GM12878 (cell line): ENCODE results near the gene TRIM56.

Experiments used
- BHLHE40 ChIP-seq, 2 experiments: fragments of 450-650 bp in 1 of 2; IDR thresholded peaks; 2 replicates each; pipeline ENCODE4 v1.6.1; 2011 to 2017; ENCODE audit warnings: low read depth in 2 of 2, borderline replicate concordance in 1 of 2, improper control_type of control experiment in 1 of 2, low read length in 1 of 2, mild to moderate bottlenecking in 1 of 2
- CBFB ChIP-seq: IDR thresholded peaks from 2 replicates; pipeline ENCODE4 v1.6.1; 2016; ENCODE audit warnings: antibody characterized with exemption, low read depth
- EGR1 ChIP-seq, 2 experiments: IDR thresholded peaks; 1 replicate in 1 of 2; 2 replicates in 1 of 2; pipeline ENCODE4 v1.6.1; 2011 to 2012; ENCODE audit warnings: low read depth in 2 of 2, low read length in 2 of 2, borderline replicate concordance in 1 of 2, mild to moderate bottlenecking in 1 of 2, moderate library complexity in 1 of 2
- FOS ChIP-seq: IDR thresholded peaks from 3 replicates; pipeline ENCODE4 v1.6.1; 2011; ENCODE audit warnings: borderline replicate concordance; ENCODE audit not compliant: insufficient read length; ENCODE audit errors: extremely low read depth
- JUNB ChIP-seq: IDR thresholded peaks from 2 replicates; pipeline ENCODE4 v1.6.1; 2016; ENCODE audit warnings: antibody characterized with exemption, mild to moderate bottlenecking
- POLR2AphosphoS5 ChIP-seq: IDR thresholded peaks from 2 replicates; pipeline ENCODE4 v1.6.1; 2011; ENCODE audit warnings: mild to moderate bottlenecking, low read length, inconsistent platforms
- SUZ12 ChIP-seq: fragments of 200-600 bp; sonication (generic); IDR thresholded peaks from one replicate; pipeline ENCODE4 v1.6.1; 2018; ENCODE audit warnings: antibody characterized with exemption, mild to moderate bottlenecking; ENCODE audit not compliant: unreplicated experiment
- TAF1 ChIP-seq: IDR thresholded peaks from 2 replicates; pipeline ENCODE4 v1.6.1; 2011; ENCODE audit warnings: mild to moderate bottlenecking, low read depth, low read length, borderline replicate concordance
- ZNF592 ChIP-seq: fragments of 450-650 bp; IDR thresholded peaks from 2 replicates; pipeline ENCODE4 v1.6.1; 2017; ENCODE audit warnings: mild to moderate bottlenecking, moderate library complexity
- TF ChIP-seq, protein P1 (sequence below): IDR thresholded peaks from 2 replicates; pipeline ENCODE4 v1.6.1; 2012; ENCODE audit warnings: low read depth, low read length, improper control_type of control experiment
- TF ChIP-seq, protein P2 (sequence below), 3 experiments: IDR thresholded peaks in 2 of 3; conservative IDR thresholded peaks in 1 of 3; 2 replicates each; pipeline ENCODE4 v1.5.1; 2011; ENCODE audit warnings: low read depth in 3 of 3, low read length in 3 of 3, mild to moderate bottlenecking in 3 of 3, control low read depth in 2 of 3, moderate library complexity in 2 of 3, inconsistent platforms in 1 of 3, mixed read lengths in 1 of 3; ENCODE audit not compliant: control insufficient read depth in 2 of 3, insufficient read depth in 1 of 3; ENCODE audit errors: extremely low read depth in 1 of 3
- TF ChIP-seq, protein P3 (sequence below): IDR thresholded peaks from 2 replicates; pipeline ENCODE4 v1.6.1; 2011; ENCODE audit warnings: low read depth, low read length, improper control_type of control experiment, borderline replicate concordance

- TF ChIP-seq BHLHE40 (IDR thresholded peaks at IDR 0.05; ENCODE audit: borderline replicate concordance in 1 of 2, low read depth in 2 of 2, low read length in 1 of 2) (no peak), FOS (no peak), CBFB (no peak), SUZ12 (no peak), JUNB (no peak), EGR1 (IDR thresholded peaks at IDR 0.05; ENCODE audit: borderline replicate concordance in 1 of 2, low read depth in 2 of 2, low read length in 2 of 2) (no peak), POLR2AphosphoS5 (no peak), ZNF592 (no peak), TAF1 (no peak)
- TF ChIP-seq, protein P1, sequence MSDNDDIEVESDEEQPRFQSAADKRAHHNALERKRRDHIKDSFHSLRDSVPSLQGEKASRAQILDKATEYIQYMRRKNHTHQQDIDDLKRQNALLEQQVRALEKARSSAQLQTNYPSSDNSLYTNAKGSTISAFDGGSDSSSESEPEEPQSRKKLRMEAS, result no peak
- TF ChIP-seq, protein P2, sequence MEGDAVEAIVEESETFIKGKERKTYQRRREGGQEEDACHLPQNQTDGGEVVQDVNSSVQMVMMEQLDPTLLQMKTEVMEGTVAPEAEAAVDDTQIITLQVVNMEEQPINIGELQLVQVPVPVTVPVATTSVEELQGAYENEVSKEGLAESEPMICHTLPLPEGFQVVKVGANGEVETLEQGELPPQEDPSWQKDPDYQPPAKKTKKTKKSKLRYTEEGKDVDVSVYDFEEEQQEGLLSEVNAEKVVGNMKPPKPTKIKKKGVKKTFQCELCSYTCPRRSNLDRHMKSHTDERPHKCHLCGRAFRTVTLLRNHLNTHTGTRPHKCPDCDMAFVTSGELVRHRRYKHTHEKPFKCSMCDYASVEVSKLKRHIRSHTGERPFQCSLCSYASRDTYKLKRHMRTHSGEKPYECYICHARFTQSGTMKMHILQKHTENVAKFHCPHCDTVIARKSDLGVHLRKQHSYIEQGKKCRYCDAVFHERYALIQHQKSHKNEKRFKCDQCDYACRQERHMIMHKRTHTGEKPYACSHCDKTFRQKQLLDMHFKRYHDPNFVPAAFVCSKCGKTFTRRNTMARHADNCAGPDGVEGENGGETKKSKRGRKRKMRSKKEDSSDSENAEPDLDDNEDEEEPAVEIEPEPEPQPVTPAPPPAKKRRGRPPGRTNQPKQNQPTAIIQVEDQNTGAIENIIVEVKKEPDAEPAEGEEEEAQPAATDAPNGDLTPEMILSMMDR (IDR thresholded peaks at IDR 0.05 in 2 of 3, conservative IDR thresholded peaks at IDR 0.05 in 1 of 3; ENCODE audit: control insufficient read depth in 2 of 3, extremely low read depth in 1 of 3, insufficient read depth in 1 of 3, low read depth in 3 of 3, low read length in 3 of 3), result no peak
- TF ChIP-seq, protein P3, sequence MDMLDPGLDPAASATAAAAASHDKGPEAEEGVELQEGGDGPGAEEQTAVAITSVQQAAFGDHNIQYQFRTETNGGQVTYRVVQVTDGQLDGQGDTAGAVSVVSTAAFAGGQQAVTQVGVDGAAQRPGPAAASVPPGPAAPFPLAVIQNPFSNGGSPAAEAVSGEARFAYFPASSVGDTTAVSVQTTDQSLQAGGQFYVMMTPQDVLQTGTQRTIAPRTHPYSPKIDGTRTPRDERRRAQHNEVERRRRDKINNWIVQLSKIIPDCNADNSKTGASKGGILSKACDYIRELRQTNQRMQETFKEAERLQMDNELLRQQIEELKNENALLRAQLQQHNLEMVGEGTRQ, result no peak
Measured at GRCh38 chr7:101087334-101088068, 2.2 kb downstream of the TRIM56 start.
